Stimulated activated CD4-positive, alpha-beta T cell treated with anti-CD3 and anti-CD28 coated beads, Interleukin-12 subunit alpha, Interleukin-12 subunit beta, amount 100 ng/mL, for 48 hours (primary cell): Measurements from ENCODE around the gene ZBP1.

Experiments
- DNase-seq, 3 donors: peaks; one replicate each; pipeline ENCODE4 v3.0.0-alpha.2; 2020; ENCODE audit warnings: low read depth in 2 of 3, low spot score in 1 of 3

The ZBP1 gene, protein sequence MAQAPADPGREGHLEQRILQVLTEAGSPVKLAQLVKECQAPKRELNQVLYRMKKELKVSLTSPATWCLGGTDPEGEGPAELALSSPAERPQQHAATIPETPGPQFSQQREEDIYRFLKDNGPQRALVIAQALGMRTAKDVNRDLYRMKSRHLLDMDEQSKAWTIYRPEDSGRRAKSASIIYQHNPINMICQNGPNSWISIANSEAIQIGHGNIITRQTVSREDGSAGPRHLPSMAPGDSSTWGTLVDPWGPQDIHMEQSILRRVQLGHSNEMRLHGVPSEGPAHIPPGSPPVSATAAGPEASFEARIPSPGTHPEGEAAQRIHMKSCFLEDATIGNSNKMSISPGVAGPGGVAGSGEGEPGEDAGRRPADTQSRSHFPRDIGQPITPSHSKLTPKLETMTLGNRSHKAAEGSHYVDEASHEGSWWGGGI

DNA sequence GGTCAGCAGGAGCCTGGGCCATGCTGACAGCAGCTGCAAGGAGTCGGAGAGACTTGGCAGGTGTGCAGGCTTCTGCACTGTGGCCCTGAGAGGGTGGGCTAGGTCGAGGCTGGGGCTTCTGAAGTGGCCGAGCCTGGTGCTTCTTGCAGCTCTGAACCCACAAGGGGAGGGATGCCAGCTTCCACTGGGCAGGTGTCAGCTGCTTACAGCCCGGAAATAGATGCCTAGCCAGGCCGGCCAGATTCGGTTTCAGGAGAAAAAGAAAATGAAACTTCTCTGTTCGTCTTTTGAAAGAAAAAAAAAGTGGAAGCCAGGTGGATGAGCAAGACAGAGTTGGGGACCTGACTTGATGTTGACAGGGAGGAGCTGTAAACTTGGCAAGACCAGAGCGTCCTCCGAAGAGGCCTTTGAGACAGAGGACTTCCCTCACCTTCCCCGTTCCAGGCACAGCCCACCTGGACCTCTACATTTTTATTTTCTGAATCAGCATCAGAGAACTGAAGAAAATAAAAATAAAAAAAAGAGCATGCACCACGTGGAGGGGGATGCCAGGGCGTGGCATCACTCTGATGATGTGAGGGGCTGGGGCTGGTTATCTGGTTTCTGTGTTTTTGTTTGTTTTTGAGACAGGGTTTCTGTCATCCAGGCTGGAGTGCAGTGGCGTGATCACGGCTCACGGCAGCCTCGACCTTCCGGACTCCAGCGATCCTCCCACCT is at the start of gene ZBP1:
Gene ZBP1 (minus strand): TSS at position 153 of the 717 bp plus-strand sequence. CDS start 131 bp downstream, at position 22.
- no peak for DNase-seq

DNA sequence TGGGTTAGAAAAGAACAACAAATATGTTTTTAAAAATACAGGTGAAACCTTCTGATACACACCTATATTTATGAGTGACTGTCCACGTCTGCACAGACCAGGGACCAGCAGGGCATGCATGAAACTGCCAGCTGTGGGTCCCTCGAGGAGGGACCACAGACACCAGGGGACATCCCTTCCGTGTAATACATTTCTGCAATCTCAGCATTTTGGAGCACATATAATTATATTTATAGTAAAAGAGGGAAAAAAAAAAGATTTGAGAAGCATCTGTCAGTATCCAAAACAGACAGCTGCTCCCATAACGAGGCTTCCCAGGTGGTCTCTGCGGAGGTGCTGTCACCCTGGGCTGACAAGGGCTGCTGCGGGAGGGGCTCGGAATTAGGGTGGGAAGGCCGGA is 49.4 kb upstream of the ZBP1 start:
- DNase-seq, result no peak

DNA sequence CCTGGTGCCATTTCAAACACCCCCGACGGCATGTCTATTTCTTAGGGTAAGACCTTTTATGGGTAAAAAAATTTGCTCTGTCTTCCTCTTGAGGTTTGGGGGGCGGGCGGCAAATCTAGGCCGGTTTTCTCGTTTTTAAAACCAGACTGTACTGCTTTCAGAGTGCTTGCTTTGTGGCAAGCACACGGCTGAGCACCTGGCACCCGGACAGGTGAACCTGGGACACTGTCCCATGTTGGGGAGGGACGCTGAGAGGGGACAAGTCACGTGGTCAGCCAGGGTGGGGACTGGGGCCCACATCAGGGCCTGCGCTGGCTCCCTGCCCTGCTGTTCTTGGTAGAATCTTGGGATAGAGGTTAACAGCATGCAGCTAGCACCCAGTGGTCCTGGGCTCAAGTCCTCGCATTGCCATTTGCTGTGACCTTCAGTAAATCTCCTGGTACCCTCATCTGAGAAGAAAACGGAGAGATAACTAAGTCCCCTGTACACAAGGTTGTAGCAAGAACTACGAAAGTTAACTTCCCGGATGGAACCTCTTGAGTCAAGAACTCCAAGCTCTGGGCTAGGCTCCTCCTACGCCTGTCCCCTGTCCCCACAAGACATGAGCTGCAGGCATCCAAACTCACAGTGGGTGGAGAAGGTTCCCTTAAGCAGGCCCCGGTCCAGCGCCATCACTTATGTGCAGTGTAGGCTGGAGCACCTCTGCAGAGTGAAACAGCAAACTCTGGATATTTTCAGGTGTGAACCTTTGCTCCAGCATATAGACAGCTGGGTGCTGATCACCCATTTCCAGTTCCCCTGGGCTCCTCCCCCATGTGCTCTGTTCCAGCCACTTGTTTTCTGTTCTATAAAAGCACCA is 47.9 kb upstream of the ZBP1 start:
- DNase-seq, result no peak

DNA sequence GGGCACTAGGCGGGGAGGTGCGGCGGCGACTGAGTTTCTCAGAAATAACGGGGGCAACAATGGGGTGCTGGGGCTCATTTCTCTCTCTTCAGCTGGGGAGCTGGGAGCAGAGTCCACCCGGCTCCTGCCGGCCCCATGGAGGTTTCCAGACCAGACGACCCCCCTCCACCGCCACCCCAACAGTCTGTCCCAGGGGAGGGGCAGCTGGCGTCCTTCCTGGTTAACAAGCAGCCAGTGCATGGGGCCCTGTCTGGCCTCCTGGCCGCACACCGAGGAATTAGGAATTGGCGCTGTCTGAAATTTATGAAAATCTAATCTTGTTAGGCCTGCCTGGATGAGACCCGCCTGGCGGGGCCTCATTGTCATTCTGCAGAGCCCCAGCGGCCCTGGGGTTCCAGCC is 47.2 kb upstream of the ZBP1 start:
- no peak for DNase-seq

DNA sequence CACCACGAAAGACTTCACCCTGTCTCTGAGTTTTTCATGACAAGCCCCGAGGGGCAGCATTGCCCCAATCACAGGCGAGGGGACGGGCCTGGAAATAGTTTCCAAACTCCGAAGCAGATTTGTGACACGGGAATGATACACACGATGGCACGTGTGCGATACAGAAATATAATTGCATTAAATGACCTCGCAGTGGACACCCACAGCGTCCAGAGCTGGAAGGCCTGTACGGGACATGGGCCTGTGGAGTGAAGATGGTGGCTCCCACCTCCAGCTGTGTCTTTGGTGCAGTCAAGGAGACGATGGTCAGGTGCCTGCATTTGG is 46.6 kb upstream of the ZBP1 start:
- DNase-seq, result no peak

DNA sequence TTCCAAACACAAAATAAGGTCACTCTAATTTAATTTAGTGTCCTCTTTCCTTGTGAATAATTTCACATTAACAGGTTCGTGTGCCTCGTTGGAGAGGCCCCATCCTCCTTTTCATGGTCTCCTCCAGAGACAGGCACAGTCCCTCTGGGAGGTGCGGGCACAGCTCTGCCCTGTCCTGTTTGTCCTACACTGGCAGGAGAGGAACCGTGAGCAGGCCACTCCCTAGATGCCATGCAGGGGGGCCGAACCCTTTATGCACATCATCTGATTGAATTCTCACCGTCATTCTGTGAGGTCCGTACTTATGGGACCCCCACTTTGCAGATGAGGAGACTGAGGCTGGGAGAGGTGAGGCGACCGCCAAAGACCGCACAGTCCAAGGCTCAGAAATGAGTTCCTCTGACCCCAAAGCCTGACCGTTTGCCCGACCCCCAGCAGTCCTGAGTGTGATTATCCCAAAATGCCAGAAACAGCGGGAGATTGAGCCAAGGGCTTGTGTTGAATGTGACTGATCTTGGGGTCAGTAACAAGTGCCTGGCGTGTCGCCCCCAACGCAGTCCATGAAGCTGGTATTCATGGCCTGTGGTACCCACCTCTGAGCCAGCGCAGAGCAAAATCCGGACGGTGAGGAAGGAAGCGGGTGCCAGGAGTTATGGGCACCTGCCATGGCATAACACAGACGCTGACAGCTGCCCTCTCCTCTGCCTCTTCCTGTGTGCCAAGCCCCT is 46.0 kb upstream of the ZBP1 start:
- no peak for DNase-seq

DNA sequence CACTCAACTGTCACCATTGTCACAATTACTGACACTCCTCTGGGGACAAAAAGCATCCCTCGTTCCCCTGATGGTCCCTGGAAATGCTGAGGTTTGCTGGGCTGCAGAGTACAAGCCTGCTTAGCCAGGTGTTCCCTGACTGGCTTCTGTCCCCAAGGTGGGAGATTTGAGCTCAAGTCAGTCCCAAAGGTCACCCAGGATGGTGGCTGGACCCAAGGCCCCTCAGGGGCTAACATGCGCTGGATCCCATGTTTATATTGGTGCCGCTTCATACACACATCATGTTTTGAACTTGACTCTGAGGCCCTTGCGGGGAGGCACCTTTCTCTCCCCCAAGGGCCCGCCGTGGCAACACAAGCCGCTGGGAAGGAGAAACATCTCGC is 45.4 kb upstream of the ZBP1 start:
- DNase-seq, result no peak

DNA sequence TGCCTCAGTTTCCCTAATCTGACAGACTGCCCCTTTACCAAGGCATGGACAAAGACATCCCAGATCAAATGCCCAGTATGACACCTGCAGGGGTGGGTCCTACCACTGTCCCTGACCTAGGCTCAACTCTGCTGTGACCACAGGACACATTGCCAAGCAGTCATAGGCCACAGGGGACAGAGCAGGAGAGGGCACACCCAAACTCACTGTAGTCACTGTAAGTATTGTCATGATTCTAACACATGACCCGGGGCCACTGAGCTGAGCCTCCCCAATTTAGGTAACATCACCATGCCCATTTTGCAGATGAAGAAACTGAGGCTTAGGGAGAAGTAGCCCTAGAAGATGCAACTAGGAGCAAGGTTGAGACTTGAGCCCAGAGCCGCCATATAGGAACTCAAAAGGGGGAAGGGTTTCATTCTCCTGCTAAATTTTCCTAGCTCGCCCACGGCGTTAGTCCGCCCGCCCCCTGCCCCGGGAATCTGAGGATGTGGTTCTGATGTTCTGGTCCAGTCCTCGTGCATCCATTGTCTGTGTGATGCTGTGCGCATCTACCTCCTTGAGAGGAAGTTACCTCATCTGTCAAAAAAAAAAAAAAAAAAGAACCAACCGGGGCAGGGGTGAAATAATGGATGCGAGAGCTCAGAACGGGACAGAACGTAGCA is 44.8 kb upstream of the ZBP1 start:
- DNase-seq, result no peak

DNA sequence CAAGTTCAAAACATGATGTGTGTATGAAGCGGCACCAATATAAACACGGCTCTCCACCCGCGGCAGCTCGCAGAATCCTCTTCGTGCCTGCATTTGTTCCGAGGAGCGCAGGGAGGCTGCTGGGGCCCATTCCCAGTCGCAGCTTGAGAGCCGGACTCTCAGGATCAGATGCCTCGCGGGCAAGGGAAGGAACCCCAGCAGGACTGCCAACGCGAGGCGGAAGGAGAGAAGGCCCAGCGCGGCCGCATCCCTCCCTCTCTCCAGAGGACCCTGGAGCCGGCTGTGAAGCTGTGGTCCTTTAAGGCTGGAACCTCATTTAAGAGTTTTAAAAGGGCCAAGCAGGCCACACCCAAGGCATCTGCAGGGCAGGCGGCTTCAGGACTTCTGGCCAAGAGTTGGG is 44.2 kb upstream of the ZBP1 start:
- DNase-seq, result no peak

DNA sequence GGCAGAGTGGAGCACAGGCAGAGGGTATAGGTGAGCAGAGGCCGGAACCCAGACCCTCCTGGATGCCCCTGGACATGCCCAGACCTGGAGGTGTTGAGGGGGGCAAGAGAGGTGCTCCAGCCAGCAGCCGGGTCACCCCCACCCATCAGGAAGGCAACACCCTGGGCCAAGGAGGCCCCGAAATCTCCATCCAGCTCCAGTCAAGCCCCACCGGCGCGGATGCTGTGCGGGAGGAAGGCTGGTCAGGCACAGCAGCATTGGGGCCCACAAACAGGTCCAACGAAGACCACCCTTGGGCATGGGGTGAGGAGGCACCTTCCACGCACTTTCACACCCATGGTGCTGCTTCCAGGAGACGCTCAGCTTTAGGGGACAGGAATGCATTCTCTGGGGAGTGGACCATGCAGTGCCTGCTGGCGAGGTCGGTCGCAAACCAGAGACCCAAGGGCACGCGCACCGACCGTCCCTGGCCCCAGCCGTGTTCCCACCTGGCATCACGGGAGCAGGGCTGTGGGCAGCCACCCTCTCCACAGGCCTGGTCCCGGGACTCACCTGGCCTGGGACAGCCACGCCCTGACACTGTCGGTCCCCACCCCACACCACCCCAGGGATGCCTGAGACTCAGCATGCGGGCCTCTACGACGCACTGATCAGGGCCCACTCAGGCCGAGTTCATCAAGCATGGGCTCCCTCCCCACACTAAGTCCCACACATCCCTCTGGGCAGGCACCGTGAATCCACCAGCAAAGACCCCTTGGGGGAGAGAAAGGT is 43.6 kb upstream of the ZBP1 start:
- no peak for DNase-seq

DNA sequence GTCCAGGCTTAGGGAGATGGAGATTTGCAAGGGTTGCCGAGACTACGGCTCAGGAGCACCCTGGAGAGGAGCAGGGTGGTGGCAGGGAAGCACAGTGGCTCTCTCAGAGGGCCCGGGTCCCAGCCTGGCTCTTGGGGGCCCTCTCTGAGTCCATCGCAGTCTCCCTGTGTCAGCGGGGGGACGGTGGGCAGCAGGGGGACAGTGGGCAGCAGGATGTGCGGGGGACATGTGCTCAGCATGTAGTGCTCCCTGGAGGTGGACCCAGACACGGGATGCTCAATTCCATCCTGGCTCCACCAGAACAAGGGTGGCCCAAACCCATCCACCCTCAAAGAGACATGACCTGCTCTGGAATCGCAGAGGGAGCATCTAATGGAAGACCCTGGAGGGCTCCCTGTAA is 43.0 kb upstream of the ZBP1 start:
- no peak for DNase-seq

DNA sequence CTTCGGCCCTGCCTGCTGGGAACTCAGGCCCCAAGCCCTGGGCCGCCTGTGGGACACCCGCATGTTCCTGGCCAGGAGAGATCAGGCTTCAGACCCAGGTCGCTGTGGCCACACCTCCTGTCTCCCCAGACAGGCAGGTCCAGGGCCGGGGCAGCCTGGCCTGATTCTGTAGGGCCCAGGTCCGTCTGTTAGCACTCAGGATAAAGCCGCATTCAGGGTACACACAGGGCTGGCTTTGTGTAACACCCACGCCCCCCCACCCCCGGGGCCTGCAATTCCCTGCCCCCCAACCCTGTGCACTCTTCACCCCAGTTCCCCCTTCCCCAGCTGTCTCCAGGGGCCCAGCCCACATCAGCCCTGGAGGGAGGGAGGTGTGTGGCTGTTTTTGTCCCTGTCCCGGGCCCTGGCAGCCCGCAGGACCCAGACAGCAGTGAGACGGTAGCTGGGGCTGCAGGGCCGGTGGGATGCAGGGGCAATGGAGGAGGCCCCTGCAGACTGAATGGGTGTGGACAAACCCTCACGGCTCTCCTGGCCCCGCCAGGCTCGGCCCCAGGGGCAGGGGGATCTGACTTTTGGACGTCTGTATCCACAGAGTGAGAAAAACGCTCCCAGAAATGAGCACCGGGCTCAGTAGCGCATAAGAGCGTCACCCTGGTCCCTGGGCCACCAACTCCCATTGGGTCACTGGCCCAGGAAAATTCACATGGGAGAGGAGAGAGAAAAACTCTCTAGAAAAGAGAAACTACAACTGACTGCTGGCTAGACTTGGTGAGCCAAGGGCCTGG is 42.4 kb upstream of the ZBP1 start:
- DNase-seq, result no peak

DNA sequence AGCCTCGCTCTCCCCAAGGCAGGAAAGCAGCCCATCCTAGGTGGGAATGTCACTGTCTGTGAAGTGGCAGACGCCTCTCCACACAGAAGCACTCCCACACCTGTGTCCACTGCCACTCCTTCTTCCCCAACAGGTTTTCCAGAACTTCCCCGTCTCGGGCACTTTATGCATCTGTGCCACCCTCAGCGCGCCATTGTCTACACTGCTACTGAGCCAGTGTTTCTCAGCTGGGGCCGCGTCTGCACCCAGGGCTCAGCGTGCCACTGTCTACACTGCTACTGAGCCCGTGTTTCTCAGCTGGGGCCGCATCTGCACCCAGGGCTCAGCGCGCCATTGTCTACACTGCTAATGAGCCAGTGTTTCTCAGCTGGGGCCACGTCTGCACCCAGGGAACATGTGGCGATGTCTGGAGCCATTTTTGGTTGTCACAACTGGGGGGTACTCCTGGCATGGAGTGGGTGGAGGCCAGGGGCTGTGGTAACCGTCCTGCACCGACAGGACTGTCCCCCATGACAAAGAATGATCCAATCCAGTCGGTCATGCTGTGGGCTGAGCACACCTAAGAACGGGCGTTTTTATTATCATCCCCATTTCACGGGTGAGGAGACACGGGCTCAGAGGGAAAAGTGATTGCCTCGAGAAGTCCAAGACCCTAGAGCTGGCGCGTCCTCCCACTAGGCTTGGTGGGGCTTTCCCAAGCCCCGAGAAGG is 41.7 kb upstream of the ZBP1 start:
- no peak for DNase-seq

DNA sequence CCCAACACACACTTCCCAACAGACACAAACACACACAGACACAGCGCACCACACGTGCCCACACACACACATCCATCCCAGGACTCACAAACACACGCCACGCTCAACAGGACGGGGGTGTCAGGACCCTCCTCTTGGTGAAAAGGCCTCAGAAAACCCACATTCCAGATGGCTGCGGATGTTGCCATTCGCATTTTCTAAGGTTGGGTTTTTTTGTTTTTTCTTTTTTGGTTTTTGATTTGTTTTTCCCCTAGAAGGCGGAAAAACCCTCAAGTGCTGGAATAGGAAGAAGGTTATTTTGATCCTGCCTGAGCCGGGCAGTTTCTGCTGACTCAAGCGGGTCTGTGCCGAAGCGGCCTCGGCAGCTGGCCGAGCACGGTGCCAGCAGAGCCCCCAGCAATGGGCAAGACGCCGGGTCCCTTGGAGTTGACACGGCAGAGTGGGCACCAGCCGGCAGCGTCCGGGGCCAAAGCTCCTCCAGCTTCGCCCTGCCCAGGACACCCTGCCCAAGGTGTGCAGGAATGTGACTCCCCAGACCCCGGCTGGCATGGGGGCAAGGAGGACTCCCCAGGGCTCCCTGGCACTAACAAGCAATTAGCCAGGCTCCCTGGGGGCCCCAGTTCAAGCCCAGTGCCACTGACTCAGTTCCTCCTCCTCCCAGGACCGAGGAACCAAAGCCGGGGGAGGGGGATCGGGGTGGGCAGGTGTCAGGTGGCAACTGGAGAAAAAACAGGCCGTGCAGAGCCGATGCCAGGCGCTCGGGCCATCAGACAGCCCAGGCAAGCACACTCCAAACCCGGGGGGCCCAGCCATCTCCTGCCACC is 40.9 kb upstream of the ZBP1 start:
- no peak for DNase-seq

DNA sequence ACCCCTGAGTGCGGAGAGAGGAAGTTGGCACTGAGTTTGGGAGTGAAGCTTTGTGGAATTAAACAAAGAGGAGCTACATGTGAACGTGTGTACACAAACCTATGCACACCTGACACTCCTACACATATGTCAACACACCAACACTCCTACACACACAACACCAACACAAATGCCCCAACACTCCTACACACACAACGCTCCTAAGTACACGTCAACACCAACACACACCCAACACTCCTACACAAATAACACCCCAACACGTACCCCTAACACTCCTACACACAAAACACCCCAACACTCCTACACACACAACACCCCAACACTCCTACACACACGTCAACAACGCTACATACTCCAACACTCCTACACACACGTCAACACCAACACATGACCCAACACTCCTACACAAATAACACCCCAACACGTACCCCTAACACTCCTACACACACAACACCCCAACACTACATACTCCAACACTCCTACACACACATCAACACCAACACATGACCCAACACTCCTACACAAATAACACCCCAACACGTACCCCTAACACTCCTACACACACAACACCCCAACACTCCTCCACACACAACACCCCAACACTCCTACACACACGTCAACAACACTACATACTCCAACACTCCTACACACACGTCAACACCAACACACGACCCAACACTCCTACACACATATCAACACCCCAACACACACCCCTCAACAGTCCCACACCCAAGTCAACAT is 40.1 kb upstream of the ZBP1 start:
- no peak for DNase-seq

DNA sequence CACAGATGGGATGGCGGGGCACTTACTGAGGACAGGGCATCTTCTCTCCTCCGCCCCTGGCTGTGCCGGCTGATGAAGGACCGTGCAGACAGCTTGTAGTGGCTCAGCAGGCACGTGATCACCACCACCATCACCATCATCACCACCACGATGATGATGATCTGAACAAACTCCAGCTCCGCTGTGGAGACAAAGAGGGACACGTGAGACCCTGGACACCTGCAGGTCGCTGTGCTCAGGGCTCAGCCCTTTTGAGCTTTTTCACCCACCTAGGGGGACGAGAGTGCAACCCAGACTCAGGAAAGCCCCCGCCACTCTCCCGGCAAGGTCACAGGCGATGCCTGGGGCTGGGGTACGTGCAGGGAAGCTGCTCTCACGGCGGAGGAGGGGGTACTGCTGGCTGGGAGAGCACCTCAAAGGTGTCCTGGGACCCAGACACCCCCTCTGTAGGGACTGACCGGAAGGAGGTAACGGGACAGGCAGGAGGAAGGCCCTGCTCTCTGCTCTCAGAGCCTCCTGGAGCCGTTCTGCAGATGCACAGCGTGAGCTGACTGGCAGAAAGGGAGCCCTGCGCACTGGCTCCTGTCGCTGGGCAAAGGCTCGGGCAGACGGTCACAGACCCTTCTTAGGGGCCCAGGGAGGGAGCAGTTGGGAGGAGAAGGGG is 39.4 kb upstream of the ZBP1 start:
- DNase-seq, result no peak
